SK-N-DZ (cell line): ENCODE results near the gene LCK. TPM values are rescaled to one million over a fixed set of nuclear protein-coding genes. Genes with fewer than 3 reads are reported as not detected.

Experiments used
- DNase-seq: peaks from one replicate; pipeline ENCODE4 v3.0.0-alpha.2; 2015; ENCODE audit warnings: low spot score
- polyA plus RNA-seq, 2 experiments: library from polyadenylated mRNA; depleted of rRNA; stranded (reverse); fragments of >200 nt; gene quantifications; 2 replicates each; pipeline ENCODE4 v1.2.3, GENCODE V29; 2014

LCK gene
- polyA plus RNA-seq (2014; cell fraction: cytosol; rRNA removed), result 0.61 TPM in 1 of 2 replicates, not detected in the other
- polyA plus RNA-seq (2014; cell fraction: nucleus; rRNA removed), result 0.99 and 1.2 TPM in 2 replicates

DNA sequence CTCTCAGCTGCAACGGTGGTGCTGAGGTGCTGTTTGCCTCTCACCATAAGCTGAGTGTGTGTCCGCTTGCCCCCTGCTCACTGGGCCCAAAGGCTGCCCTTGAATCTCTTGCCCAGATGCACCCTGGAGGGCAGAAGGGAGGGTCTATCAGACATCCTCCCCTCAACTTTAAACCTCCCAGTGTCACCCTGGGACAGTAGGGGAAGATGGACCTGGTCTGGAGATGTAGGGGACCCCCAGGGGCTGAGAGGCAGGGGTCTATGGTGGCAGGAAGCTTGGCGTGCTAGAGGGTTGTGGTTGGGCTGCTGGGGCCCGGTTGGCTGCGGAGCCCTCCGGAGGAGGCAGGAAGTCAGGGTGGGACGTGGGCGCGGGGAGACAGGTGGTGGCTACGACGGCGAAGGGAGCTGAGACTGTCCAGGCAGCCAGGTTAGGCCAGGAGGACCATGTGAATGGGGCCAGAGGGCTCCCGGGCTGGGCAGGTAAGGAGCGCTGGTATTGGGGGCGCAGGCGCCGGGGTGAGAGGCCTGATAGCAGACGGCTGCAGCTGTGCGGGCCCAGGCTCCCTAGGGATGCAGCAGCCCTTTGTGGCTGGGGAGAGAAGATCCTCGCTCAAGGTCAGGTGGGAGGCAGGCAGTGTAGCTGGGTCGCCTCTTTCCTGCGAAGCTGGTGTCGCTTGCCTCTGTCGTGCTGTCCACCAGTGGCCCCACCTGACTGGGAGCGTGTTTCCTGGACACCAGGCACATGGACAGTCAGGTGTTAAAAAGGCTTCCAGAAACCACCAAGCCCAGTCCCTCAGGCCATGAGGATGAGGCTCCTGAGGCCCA, at the start of gene LCK:
Gene LCK (plus strand): TSS at position 373 of the 824 bp plus-strand sequence. CDS start 23,065 bp downstream, outside the sequence.
- DNase-seq, result peak; percentile 31

DNA sequence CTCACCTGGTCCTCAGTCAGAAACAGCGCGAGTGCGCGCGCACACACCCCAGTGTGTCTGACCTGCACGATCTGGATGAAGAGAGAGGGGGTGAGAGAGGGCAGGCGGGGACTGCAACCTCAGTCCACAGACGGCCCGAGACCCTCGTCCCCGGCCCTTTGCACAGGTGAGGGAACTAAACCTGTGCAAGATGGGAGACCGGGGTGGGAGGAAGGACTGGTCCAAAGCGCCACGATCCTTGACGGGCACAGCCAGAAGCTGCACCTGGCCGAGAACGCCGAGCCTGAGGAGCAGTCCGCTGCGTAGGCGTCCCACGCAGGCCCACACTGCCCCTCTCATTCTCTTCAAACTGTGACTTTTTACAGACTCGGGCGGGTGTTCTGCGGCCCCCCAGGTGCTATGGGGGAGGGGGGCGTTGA, 46.1 kb upstream of the LCK start:
- no peak for DNase-seq

DNA sequence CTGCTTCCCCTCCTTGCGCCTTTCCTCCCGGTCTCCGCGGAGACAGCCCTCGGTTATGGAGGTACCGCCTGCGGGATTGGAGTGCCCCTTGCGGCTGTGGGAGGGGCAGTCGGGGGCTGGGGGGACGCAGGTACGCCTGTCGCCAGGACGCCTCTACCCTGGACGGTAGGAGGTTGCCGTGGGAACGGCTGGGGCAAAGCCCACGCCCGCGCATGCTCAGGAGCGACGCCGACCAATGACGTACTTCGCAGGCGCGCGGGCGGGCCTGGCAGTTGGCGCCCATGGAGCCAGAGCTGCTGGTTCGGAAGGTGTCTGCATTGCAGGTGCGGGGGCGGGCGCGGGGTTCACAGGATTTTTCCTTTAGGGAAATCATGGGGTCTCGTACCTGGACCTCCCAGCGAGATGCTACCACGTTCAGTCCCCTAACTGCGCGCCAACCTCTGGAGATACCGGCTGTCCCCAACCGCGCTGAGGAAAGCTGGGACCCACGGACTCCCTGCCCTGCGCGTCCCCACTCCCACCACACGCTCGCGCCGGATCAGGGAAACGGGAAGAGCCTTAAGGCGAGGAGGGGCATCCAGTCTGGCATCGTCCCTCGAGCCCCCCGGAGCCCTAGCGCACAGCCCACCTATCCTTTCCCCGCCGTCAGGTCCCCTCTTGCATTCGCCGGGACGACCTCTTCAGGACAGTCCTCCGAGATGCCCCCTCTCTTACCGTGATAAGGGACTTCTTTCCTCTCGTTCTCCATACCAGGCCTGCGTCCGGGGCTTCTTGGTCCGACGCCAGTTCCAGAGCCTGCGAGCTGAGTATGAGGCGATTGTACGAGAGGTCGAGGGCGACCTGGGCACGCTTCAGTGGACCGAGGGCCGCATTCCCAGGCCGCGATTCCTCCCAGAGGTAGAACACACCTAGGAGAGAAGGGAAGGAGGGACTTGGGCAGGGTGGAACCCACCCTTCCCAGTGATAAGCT, 45.4 kb upstream of the LCK start, which contains the start of gene IQCC:
Gene IQCC (plus strand): TSS at position 271 of the 970 bp plus-strand sequence. CDS start 11 bp downstream, at position 282.
- peak; percentile 84 for DNase-seq

DNA sequence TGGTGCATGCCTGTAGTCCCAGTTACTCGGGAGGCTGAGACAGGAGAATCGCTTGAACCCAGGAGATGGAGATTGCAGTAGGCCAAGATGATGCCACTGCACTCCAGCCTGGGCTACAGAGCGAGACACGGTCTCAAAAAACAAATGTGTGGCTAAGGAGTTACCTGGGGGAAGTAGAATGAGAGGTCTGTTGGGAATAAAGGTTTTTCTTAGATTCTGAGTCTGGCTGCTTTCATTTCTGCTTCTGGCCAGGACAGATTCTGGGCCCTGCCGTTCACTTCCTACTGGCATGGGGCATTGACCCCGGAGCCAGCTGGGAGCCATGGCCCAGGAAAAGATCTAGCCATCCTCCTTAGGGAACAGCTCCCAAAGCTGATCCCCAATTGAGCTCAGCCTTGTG, 42.6 kb upstream of the LCK start:
- no peak for DNase-seq

DNA sequence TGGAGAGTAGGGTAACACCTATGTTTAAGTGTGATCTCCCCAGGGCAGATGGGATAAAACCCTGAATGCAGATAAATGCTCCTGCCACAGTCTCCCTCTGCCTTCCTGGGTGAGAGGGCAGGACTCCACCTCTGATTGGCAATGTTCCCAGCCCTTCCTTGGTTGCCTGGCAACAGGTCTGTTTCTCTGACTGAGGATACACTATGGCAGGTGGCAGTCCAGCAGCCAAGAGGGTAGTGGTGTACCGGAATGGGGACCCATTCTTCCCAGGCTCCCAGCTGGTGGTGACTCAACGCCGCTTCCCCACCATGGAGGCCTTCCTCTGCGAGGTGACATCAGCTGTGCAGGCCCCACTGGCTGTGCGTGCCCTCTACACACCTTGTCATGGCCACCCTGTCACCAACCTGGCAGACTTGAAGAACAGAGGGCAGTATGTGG, 42.2 kb upstream of the LCK start, which contains the start of gene DCDC2B:
Gene DCDC2B (plus strand): TSS at position 199 of the 438 bp plus-strand sequence. CDS start 5 bp downstream, at position 204.
- DNase-seq, result no peak

DNA sequence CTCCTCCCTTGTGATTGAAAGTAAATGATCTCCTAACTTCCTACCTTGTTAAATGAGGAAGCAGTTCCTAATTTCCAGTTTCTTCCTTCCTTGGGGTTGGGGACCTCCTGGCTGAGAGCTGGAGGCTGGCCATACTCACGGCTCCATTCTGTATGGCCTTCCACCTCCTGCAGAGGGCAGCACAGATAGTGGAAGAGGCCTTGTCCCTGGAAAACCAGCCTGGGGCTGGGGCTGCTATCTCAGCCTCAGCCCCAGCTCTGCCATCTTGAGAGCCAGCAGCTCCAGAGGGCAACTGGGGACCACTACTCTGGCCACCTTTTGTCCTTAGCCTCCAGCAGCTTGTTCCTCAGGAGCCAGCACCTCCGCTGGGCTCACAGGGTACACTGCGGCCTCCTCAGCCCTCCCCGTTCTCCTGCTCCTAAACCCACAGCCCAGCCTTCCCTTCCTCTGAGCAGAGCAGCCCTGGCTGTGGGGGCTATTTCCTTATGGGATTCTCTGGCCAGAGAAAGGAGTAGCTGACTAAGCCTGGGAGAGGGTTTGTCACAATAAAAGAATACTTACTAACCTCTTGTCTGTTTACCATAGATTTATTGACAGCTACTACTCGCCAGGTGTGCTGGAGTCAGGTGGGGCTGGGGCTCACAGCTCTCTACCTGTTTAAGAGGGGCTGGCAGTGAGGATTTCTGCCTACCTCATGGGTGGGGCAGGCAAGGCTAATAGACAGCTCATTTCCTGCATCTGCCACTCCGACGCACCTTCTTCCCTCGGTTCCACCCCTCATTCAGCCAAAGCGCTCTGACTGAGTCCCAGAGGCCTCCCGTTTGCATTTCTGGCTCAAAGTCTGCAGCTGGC, 35.2 kb upstream of the LCK start:
- DNase-seq, result peak; percentile 49

DNA sequence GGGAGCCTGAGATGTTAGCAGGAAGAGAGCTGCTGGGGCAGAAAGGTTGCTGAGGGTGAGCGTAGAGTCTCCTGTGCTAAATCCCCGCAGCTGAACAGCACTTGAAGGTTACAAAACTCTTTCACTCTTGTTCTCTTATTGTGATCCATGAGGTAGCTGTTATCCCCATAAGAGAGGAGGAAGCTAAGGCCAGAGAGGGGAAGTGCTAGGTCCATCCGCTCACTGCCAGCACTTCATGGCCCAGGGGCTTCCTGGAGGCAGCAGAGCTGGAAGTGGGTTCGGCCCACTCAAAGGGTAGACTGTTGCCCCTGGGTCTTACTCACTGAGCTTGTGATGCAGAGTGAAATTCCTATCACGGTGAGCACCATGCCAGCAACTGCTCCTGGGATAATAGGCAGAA, 34.5 kb upstream of the LCK start:
- DNase-seq, result no peak

DNA sequence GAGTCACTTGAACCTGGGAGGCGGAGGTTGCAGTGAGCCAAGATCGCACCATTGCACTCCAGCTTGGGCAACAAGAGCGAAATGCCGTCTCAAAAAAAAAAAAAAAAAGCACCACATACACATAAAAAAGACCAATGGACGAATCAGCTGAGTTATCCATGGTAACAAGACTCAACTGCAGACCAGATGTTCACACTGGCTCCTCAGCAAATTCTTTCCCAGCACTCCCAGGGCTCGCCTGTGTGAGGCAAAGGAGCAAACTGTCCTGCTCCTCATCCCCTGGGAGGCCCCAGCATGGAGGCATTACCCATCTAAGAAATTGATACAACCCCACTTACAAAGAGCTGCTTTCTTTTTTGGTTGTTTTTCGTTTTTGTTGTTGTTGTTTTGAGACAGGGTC, 32.0 kb upstream of the LCK start:
- no peak for DNase-seq

DNA sequence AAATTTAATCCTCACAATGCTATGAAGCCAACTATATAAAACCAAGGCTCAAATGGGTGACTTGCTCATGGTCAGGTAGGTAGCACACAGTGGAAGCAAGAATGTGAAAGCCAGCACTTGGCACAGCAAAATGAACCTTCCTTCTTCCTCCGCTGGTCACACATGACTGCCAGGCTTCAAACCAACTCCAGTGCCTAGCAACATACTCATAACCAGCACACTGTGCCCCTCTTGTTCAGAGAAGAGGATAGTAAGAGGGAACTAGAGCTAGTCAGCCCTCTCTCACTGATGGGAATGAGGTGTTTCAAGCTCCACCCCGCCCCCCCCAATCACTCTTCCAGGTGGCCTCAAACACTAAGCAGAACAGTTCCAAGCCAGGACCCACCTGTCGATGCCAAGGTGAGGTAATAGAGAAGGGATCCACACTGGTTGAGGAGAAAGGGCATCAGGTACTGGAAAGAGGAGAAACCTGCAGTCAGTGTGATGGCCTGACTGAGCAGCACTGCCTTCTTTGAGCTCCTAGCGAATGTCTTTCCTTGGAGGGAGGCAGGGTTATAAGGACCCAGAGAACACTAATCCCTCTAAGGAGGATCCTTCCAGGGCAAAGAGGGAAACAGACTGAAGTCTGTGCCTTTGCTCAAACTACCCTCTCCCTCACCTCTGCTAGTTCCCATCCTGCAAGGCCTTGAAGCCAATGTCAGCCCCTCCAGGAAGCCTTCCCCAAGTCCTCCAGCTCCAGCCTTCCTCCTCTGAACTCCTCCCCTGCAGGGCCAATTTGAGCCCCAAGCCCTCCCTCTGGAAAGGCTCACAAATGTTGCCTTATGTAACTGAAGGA, 30.1 kb upstream of the LCK start:
- DNase-seq, result no peak

DNA sequence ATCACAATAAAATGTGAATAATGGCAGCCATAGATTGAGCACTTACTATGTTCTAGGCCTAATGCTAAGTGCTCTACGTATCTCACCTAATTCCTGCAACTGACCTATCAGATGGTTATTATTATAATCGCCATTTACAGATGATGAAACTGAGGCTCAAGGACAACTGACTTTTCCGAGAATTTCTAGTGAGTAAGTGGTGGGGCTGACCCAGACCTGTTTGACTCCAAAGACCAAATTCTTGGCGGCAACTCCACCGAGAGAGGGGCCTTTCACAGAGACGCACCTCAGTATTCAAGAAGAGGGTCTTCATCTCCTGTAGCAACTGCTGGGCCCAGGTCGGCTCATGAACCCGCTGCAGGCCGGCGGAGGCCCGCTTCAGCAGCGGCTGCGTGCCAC, 29.5 kb upstream of the LCK start:
- no peak for DNase-seq

DNA sequence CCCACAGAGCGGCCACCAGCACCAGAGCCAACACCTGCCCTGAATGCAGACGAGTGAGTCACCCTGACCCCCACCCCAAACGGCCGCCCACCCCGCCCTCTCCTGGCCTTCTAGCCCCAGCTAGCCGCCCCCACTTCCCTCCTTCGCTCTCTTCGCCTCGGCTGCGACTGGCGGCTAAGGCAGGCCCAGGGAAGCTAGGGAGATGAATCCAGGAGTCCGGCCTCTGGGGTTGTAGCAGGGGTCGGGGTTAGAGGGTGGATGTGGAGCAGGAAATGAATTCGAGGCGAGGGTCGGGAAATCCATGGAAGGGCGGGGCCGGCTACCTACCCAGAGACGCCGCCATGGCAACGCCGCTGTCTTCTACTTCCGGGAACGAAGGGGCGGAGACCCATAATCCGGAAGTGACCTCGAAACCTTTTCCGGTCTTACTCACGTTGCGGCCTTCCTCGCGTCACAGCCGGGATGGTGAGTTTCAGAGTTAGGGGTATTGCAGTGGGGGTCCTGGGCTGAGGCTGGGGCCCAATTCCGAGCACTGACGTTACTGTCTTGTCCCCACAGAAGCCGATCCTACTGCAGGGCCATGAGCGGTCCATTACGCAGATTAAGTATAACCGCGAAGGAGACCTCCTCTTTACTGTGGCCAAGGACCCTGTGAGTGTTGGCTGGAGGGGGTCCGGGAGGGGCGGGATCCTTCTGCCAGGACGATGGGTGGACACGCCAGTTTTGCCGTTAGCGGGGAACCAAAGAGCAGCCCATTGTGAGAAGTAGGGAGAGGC, 28.9 kb upstream of the LCK start, which contains the start of the genes EIF3I and TMEM234:
Gene EIF3I (plus strand): TSS at position 428 of the 776 bp plus-strand sequence. CDS start 35 bp downstream, at position 463.
Gene TMEM234 (minus strand): TSS at position 374 of the 776 bp plus-strand sequence. CDS start 31 bp downstream, at position 343.
- peak; percentile 89 for DNase-seq

DNA sequence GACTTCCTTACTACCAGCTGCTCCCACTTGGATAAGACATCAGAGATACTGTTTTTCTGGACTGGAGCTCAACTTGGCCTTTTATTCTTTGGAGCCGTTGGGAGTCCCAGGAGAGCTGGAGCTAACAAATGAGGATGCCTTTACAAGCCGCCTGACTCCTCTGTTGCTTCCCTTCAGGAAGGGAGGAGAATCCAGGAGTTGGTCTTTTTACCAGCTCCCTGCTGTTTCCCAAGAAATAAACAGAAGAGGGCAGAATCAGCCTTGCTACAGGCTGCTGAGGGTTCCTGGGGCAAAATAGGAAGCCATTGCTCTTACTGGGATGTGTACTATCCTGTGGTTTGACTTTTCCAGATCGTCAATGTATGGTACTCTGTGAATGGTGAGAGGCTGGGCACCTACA, 27.4 kb upstream of the LCK start:
- no peak for DNase-seq

DNA sequence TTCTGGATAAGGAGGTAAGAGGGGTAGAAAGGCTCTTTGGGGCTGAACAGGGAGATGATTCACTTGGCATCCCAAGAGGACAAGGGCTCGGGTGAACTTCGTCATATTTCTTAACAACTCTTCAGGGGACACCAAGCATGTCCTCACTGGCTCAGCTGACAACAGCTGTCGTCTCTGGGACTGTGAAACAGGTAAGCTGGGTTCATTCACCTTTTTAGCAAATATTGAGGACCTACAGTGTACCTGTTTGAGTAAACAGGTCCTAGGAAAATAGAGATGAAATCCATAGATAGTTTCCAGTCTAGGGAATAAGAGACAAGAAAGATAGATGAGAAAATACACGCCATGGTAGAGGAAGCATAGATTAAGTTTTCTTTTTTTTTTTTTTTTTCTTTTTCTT, 26.8 kb upstream of the LCK start:
- no peak for DNase-seq

DNA sequence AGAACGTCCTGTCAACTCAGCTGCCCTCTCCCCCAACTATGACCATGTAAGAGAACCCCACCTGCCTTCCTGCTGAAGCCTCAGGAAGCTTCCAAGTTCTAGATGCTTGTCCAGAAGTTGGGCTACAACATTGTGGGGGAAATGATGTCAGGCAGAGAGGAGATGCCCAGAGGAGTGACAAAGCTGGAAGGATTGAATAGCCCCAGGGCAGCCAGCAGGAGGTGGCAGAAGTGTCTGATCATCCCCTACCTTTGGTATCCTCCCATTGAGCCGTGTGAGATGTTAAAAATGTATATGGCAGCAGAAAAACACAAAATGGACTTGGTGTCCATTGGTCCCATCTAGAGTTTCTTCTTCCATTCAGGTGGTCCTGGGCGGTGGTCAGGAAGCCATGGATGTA, 22.3 kb upstream of the LCK start:
- no peak for DNase-seq

DNA sequence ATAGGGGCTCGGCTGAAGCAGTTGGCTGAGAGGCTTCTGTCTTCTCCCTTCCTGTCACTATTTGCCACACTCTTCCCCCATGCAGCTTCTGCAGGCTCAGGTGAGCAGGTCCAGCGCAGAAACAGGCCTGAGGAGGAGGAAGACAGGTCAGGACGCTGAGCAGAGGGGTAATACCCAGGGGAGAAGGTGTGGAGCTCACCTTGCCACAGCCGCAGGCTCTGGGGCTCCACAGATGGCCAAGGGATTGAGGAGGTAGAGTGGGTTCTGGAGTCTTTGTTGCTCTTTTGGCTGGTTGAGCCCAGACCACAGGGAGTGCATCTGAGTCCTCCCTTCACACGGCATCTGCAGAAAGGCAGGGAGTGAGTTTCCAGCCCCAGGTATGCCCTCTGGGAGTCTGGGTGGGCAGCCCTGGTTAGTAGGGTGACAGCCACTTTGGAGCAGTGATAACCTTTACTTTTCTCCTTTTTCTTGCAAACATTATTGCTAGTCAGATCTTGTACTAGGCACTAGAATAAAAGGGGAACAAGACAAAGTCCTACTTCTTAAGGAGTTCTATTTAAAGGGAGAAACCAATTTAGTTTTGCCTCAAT, 19.1 kb upstream of the LCK start:
- no peak for DNase-seq

DNA sequence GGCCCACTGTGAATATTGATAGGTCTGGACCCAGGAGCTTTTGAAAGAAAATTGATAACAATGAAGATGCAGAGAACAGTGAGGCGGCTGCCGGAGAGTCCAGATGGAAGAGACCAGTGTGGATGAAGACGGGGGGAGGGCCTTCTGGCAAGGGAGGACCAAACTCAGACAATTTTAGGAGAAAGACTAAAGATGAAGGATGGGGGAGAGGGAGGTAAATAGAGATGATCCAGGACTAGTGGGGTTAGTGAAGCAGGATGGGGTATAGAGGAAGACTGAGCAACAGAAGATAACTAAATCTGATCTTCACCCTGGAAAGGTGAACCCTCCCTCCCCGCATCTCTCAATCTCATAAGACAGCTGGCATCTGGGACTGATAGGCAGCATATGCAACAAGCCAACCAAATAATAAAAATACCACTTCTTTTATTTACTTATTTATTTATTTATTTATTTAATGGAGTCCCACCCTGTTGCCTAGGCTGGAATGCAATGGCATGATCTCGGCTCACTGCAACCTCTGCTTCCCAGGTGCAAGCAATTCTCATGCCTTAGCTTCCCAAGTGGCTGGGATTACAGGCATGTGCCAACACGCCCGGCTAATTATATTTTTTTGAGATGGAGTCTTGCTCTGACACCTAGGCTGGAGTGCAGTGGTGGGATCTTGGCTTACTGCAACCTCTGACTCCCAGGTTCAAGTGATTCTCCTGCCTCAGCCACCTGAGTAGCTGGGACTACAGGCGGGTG, 18.3 kb upstream of the LCK start:
- no peak for DNase-seq

DNA sequence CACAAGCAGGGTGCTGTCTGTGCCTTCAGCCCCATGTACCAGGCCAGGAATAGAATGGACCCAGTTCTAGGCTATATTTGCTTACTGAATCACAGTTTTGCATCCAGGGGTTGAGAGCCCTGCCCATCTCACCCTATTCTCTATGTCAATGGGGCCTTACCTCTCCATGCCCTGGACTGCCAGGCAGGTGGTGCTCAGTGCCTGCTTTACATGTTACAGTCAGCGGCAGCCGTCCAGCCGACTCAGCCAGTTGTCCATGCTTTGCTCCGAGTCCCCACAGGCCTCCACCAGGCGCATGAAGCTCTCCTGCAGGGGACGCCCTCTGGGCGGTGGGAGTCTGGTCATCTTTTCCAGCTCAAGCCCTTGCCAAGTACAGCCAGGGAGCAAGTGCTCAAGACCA, 16.3 kb upstream of the LCK start:
- no peak for DNase-seq

DNA sequence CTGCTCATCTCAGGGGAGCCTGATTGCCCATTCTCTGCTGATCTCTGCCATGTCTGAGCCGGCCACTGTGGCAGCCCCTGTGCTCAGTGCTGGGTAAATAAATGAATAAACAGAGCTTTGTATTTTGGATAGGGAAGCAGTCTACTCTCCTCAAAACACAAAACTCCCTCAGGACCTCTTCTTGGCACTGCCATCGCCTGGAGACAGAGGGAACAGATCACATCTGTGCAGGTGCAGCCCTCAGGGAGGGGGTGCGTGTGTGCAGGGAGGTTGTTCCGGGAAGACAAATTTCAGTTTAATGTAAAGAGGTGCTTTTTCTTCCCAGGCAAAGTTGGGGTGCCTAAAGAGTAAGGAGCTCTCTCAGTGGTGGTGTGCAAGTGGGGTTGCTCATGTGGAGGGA, 11.7 kb upstream of the LCK start:
- DNase-seq, result no peak
